ENCODE data around the gene LTBP1. TPM values are rescaled to one million over a fixed set of nuclear protein-coding genes. Genes with fewer than 3 reads are reported as not detected.
"Not testable (repeated sequence)": the region's sequence is repeated elsewhere in the genome, so short reads cannot be mapped to it uniquely, and the experiment has no call there.

LTBP1 gene
- total RNA-seq, 3 donors from 2014 or later (not counting 1 experiment from before 2014, with no cell fraction given): 1.7 to 4.7 (median 3.5) TPM

GRCh38 chr2:33226546-33226945, 279.8 kb downstream of the LTBP1 start:
- Histone ChIP-seq H3K27ac (ENCODE audit: low read length) (no peak overlapping the region), H3K27me3 (ENCODE audit: control insufficient read depth, insufficient read depth, low read length) (no peaks in the 10 kb centered on the region), H3K36me3 (ENCODE audit: control insufficient read depth, insufficient read depth, low read length) (no peaks in the 10 kb centered on the region), H3K9me3 (ENCODE audit: control insufficient read depth, insufficient read depth, low read length) (no peaks in the 10 kb centered on the region), H3K4me1 (ENCODE audit: control insufficient read depth, insufficient read depth, low read length) (no peaks in the 10 kb centered on the region), H3K4me3 (ENCODE audit: low read length) (no peak overlapping the region)
- Mint-ChIP-seq H3K9me3 (no peaks in the 10 kb centered on the region), H3K4me3 (no peak overlapping the region), H3K36me3 (no peaks in the 10 kb centered on the region), H3K4me1 (no peaks in the 10 kb centered on the region), H3K27me3 (ENCODE audit: low read depth in 2 of 2) (no peaks in the 10 kb centered on the region), H3K27ac (no peak overlapping the region)
- intact Hi-C loops (cut with micrococcal nuclease): no loop called here
- no peak for DNase-seq
- ATAC-seq: no peak
- no peak for TF ChIP-seq CTCF (IDR thresholded peaks at IDR 0.05)
- 88% methylated on average over 3 of the region's 4 CpGs for WGBS (ENCODE audit: insufficient coverage)

GRCh38 chr2:33229646-33230045, 282.9 kb downstream of the LTBP1 start:
- Histone ChIP-seq H3K4me3 (ENCODE audit: low read length) (no peak overlapping the region), H3K36me3 (ENCODE audit: control insufficient read depth, insufficient read depth, low read length) (no peaks in the 10 kb centered on the region), H3K9me3 (ENCODE audit: control insufficient read depth, insufficient read depth, low read length) (no peaks in the 10 kb centered on the region), H3K4me1 (ENCODE audit: control insufficient read depth, insufficient read depth, low read length) (no peaks in the 10 kb centered on the region), H3K27ac (ENCODE audit: low read length) (no peak overlapping the region), H3K27me3 (ENCODE audit: control insufficient read depth, insufficient read depth, low read length) (no peaks in the 10 kb centered on the region)
- TF ChIP-seq CTCF (IDR thresholded peaks at IDR 0.05): no peak
- WGBS (ENCODE audit: insufficient coverage): 72% methylated on average over 4 of the region's 4 CpGs
- H3K9me3 Mint-ChIP-seq: peaks cover 0 to 2% of the 10 kb centered on the region in 2 donors
- DNase-seq (no peak), ATAC-seq (no peak)
- peaks cover 0 to 13% of the 10 kb centered on the region in 2 donors for H3K27me3 Mint-ChIP-seq (ENCODE audit: low read depth in 2 of 2)
- H3K4me3 Mint-ChIP-seq: no peak overlapping the region
- intact Hi-C loops (cut with micrococcal nuclease): no loop called here
- no peaks in the 10 kb centered on the region for H3K36me3 Mint-ChIP-seq
- no peaks in the 10 kb centered on the region for H3K4me1 Mint-ChIP-seq
- H3K27ac Mint-ChIP-seq: no peak overlapping the region

- no peaks in the 10 kb centered on the region for H3K36me3 ChIP-seq (ENCODE audit: control insufficient read depth, insufficient read depth, low read length)
- Mint-ChIP-seq H3K9me3 (peaks cover 0 to 2% of the 10 kb centered on the region in 2 donors), H3K4me3 (no peak overlapping the region), H3K27me3 (ENCODE audit: low read depth in 2 of 2) (peaks cover 0 to 13% of the 10 kb centered on the region in 2 donors), H3K36me3 (no peaks in the 10 kb centered on the region), H3K27ac (no peak overlapping the region), H3K4me1 (no peaks in the 10 kb centered on the region)
- H3K4me1 ChIP-seq (ENCODE audit: control insufficient read depth, insufficient read depth, low read length): no peaks in the 10 kb centered on the region
- H3K27me3 ChIP-seq (ENCODE audit: control insufficient read depth, insufficient read depth, low read length): no peaks in the 10 kb centered on the region
- H3K27ac ChIP-seq (ENCODE audit: low read length): no peak overlapping the region
- ATAC-seq (no peak), DNase-seq (no peak)
- no peak for TF ChIP-seq CTCF (IDR thresholded peaks at IDR 0.05)
- no peaks in the 10 kb centered on the region for H3K9me3 ChIP-seq (ENCODE audit: control insufficient read depth, insufficient read depth, low read length)
- H3K4me3 ChIP-seq (ENCODE audit: low read length): no peak overlapping the region
- intact Hi-C loops (cut with micrococcal nuclease): no loop called here
Measured at GRCh38 chr2:33230195-33230594, 283.4 kb downstream of the LTBP1 start.

GRCh38 chr2:33230842-33231241, 284.1 kb downstream of the LTBP1 start:
- Histone ChIP-seq H3K36me3 (ENCODE audit: control insufficient read depth, insufficient read depth, low read length) (no peaks in the 10 kb centered on the region), H3K27me3 (ENCODE audit: control insufficient read depth, insufficient read depth, low read length) (no peaks in the 10 kb centered on the region), H3K4me1 (ENCODE audit: control insufficient read depth, insufficient read depth, low read length) (no peaks in the 10 kb centered on the region), H3K27ac (ENCODE audit: low read length) (no peak overlapping the region), H3K9me3 (ENCODE audit: control insufficient read depth, insufficient read depth, low read length) (no peaks in the 10 kb centered on the region), H3K4me3 (ENCODE audit: low read length) (no peak overlapping the region)
- no peak overlapping the region for H3K4me3 Mint-ChIP-seq
- H3K27me3 Mint-ChIP-seq (ENCODE audit: low read depth in 2 of 2): peaks cover 0 to 13% of the 10 kb centered on the region in 2 donors
- no peak for DNase-seq
- peaks cover 0 to 2% of the 10 kb centered on the region in 2 donors for H3K9me3 Mint-ChIP-seq
- no peaks in the 10 kb centered on the region for H3K36me3 Mint-ChIP-seq
- no peaks in the 10 kb centered on the region for H3K4me1 Mint-ChIP-seq
- no peak for ATAC-seq
- WGBS (ENCODE audit: insufficient coverage): 97% methylated on average over 3 of the region's 7 CpGs
- intact Hi-C loops (cut with micrococcal nuclease): no loop called here
- no peak for TF ChIP-seq CTCF (IDR thresholded peaks at IDR 0.05)
- no peak overlapping the region for H3K27ac Mint-ChIP-seq

GRCh38 chr2:33235559-33235958, 288.8 kb downstream of the LTBP1 start:
- H3K27ac Mint-ChIP-seq, ATAC-seq: not testable (repeated sequence)

More at GRCh38 chr2:33235559-33235958, 288.8 kb downstream of the LTBP1 start:
- H3K9me3 Mint-ChIP-seq; intact Hi-C loops (cut with micrococcal nuclease); H3K36me3 ChIP-seq (ENCODE audit: control insufficient read depth, insufficient read depth, low read length); H3K27me3 ChIP-seq (ENCODE audit: control insufficient read depth, insufficient read depth, low read length); H3K36me3 Mint-ChIP-seq; H3K4me3 Mint-ChIP-seq; H3K4me1 Mint-ChIP-seq; H3K27ac ChIP-seq (ENCODE audit: low read length); H3K4me3 ChIP-seq (ENCODE audit: low read length); H3K4me1 ChIP-seq (ENCODE audit: control insufficient read depth, insufficient read depth, low read length); H3K9me3 ChIP-seq (ENCODE audit: control insufficient read depth, insufficient read depth, low read length); DNase-seq: not testable (repeated sequence)
- 100% methylated on average over 1 of the region's 1 CpG for WGBS (ENCODE audit: insufficient coverage)
- peaks cover 0 to 13% of the 10 kb centered on the region in 2 donors for H3K27me3 Mint-ChIP-seq (ENCODE audit: low read depth in 2 of 2)

Data from natural killer cell (primary cell).